ENCODE measurements around the gene SPRR2D. TPM values are rescaled to one million over a fixed set of nuclear protein-coding genes. Genes with fewer than 3 reads are reported as not detected.

Gene SPRR2D
- total and polyA plus RNA-seq, 2 of the 8 experiments (the other 6 are each of a cell fraction or from before 2014, with no cell fraction given): not detected

DNA sequence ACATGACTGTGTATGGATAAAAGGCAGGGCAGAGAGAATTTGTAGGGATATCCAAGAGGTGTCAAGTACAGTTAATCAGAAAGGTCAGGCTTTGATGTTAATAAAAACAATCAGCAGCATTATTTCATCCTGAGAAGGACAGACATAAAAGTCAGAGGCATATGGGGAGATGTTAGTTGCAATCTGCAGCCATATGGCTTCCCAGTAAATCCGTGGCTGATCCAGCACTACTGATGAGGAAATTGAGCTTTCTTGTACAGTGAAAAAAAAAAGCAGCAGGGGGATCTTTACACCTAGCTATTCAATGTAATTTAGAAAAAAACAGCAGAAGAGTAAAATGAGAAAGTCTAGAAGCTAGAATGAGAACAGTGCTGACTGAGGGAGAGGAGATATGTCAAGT, 12.2 kb downstream of the SPRR2D start:
- Histone ChIP-seq H2BK5ac (ENCODE audit: low read depth, low read length) (no peak overlapping the region), H3K27me3 (replicated peaks in 1 of 4; ENCODE audit: control insufficient read depth in 3 of 4, extremely low read depth in 1 of 4, insufficient read depth in 3 of 4, low read length in 3 of 4) (no peaks in the 10 kb centered on the region), H3K18ac (ENCODE audit: extremely low read depth, low read length) (no peak overlapping the region), H4K91ac (replicated peaks; ENCODE audit: insufficient read length, low read length) (no peak overlapping the region), H3K4me3 (ENCODE audit: extremely low read depth in 1 of 4, insufficient read depth in 2 of 4, low read depth in 3 of 4, low read length in 4 of 4) (no peak overlapping the region), H4K8ac (ENCODE audit: extremely low read depth, insufficient read depth, low read length) (no peak overlapping the region), H3K56ac (replicated peaks; ENCODE audit: insufficient read length, low read depth, low read length) (no peak overlapping the region), H3K27ac (ENCODE audit: low read depth, low read length) (no peak overlapping the region), H2BK20ac (ENCODE audit: low read length) (no peak overlapping the region), H3K23ac (ENCODE audit: insufficient read length) (no peak overlapping the region), H3K9me3 (ENCODE audit: insufficient read depth in 2 of 2, low read depth in 1 of 2, low read length in 1 of 2) (no peaks in the 10 kb centered on the region), H2BK12ac (ENCODE audit: low read depth, low read length) (no peak overlapping the region), H3K4ac (replicated peaks; ENCODE audit: insufficient read length, low read depth, low read length) (no peak overlapping the region), H2AK5ac (ENCODE audit: low read depth, low read length) (no peak overlapping the region), H4K5ac (ENCODE audit: insufficient read length, low read depth, low read length) (no peak overlapping the region), H3K79me1 (ENCODE audit: low read depth, low read length) (no peaks in the 10 kb centered on the region), H3K4me1 (replicated peaks in 1 of 4; ENCODE audit: control insufficient read depth in 3 of 4, insufficient read depth in 4 of 4, low read length in 3 of 4) (no peaks in the 10 kb centered on the region), H3K14ac (ENCODE audit: insufficient read length) (no peak overlapping the region), H3K23me2 (ENCODE audit: low read depth, low read length) (no peaks in the 10 kb centered on the region), H3K36me3 (ENCODE audit: control insufficient read depth in 2 of 4, insufficient read depth in 4 of 4, low read length in 3 of 4) (no peaks in the 10 kb centered on the region), H3K9ac (replicated peaks in 1 of 4; ENCODE audit: extremely low read depth in 1 of 4, low read depth in 3 of 4, low read length in 3 of 4) (no peak overlapping the region), H2AFZ (ENCODE audit: low read length) (no peak overlapping the region), H3K4me2 (ENCODE audit: insufficient read depth in 1 of 2, low read depth in 2 of 2, low read length in 2 of 2) (no peak overlapping the region), H3K79me2 (ENCODE audit: control insufficient read depth in 1 of 2, insufficient read depth in 2 of 2, low read length in 2 of 2) (no peaks in the 10 kb centered on the region), H2BK120ac (replicated peaks; ENCODE audit: low read depth, low read length) (no peak overlapping the region), H4K20me1 (replicated peaks in 1 of 2; ENCODE audit: control insufficient read depth in 1 of 2, insufficient read depth in 2 of 2, low read length in 2 of 2) (no peaks in the 10 kb centered on the region), H2BK15ac (ENCODE audit: low read length) (no peak overlapping the region)
- no peak for FAIRE-seq
- CTCF ChIA-PET (ENCODE audit: partially characterized antibody): interaction anchor here (1.0 to 2.1 kb wide), 4 partner anchors 16 to 164 kb away, joined by 3 to 8 read pairs (median 4); no protein-coding TSS in a partner anchor
- TF ChIP-seq YY1 (IDR thresholded peaks at IDR 0.05; ENCODE audit: low read depth, low read length): no peak
- TF ChIP-seq BRCA1 (IDR thresholded peaks at IDR 0.05; ENCODE audit: low read depth, low read length): no peak
- no peak for TF ChIP-seq SP4 (IDR thresholded peaks at IDR 0.05; ENCODE audit: low read length)
- 81% methylated on average over 1 of the region's 1 CpG; no CpG with 5 or more reads in 1 of the 2 experiments for WGBS, 2 experiments (ENCODE audit: extremely low coverage in 1 of 2, insufficient coverage in 1 of 2, insufficient read length in 1 of 2, insufficient replicate concordance in 2 of 2, low coverage in 1 of 2, low lambda C conversion rate in 2 of 2, missing lambda C conversion rate in 1 of 2)
- POLR2A ChIA-PET (ENCODE audit: partially characterized antibody): no interaction called here
- no peak for DNase-seq (ENCODE audit: low read depth in 1 of 2, low spot score in 2 of 2)
